Jurkat, Clone E6-1 (cell line): ENCODE measurements around the gene MSRB1. TPM values are rescaled to one million over a fixed set of nuclear protein-coding genes. Genes with fewer than 3 reads are reported as not detected.
A peak's percentile ranks its signal among the peaks of the same experiment; 100 is the strongest.

ENCODE experiments used
- DNase-seq: peaks from one replicate; pipeline ENCODE4 v3.0.0-alpha.2; 2011; ENCODE audit warnings: low read depth, low spot score
- H3K4me3 ChIP-seq: 2 replicates; pipeline ENCODE4 v1.5.1; 2011; ENCODE audit warnings: mild to moderate bottlenecking, low read length, control low read depth, moderate library complexity
- polyA plus RNA-seq: library from polyadenylated mRNA; unstranded; fragments of >200 nt; gene quantifications from one replicate; pipeline ENCODE4 v1.2.1, GENCODE V29; 2012; ENCODE audit warnings: missing spikeins; ENCODE audit not compliant: insufficient read length, insufficient read depth

MSRB1 gene
- 43.8 TPM for polyA plus RNA-seq

- peak; percentile 95 for DNase-seq
- peak within 1 kb of the TSS; percentile 58 for H3K4me3 ChIP-seq
Measured at GRCh38 chr16:1942810-1943726, at the start of gene MSRB1. MSRB1 (minus strand) TSS chr16:1943199; CDS start chr16:1943156, 43 bp downstream.

GRCh38 chr16:1991948-1992703 lies 49.1 kb upstream of the MSRB1 start:
- H3K4me3 ChIP-seq = peak overlapping the region; percentile 29
- DNase-seq = peak; percentile 78

GRCh38 chr16:1991588-1991947 lies 48.6 kb upstream of the MSRB1 start:
- no peak for DNase-seq
- peak overlapping the region; percentile 29; the same call in 1 of the 2 replicates for H3K4me3 ChIP-seq

- DNase-seq = no peak
- H3K4me3 ChIP-seq = no peak overlapping the region
Measured at GRCh38 chr16:1991135-1991551, 48.1 kb upstream of the MSRB1 start.

GRCh38 chr16:1990351-1991134 lies 47.5 kb upstream of the MSRB1 start:
- no peak overlapping the region for H3K4me3 ChIP-seq
- no peak for DNase-seq

- H3K4me3 ChIP-seq = no peak overlapping the region
- no peak for DNase-seq
Measured at GRCh38 chr16:1990101-1990350, 47.0 kb upstream of the MSRB1 start.

GRCh38 chr16:1989209-1990100 lies 46.5 kb upstream of the MSRB1 start, which contains the start of gene SYNGR3:
SYNGR3 (plus strand) TSS chr16:1989970; CDS start chr16:1990103, 133 bp downstream.
- no peak within 1 kb of the TSS for H3K4me3 ChIP-seq
- DNase-seq = no peak

- no peak for DNase-seq
- no peak overlapping the region for H3K4me3 ChIP-seq
Measured at GRCh38 chr16:1987198-1987597, 44.2 kb upstream of the MSRB1 start.

- H3K4me3 ChIP-seq = no peak overlapping the region
- DNase-seq = no peak
Measured at GRCh38 chr16:1985466-1986150, 42.6 kb upstream of the MSRB1 start.

GRCh38 chr16:1984347-1985225 lies 41.6 kb upstream of the MSRB1 start:
- H3K4me3 ChIP-seq = peak overlapping the region; percentile 66
- DNase-seq = no peak

- H3K4me3 ChIP-seq = peak within 1 kb of the TSS; percentile 66
- DNase-seq = peak; percentile 35
Measured at GRCh38 chr16:1983544-1984346, 40.7 kb upstream of the MSRB1 start, which contains the start of gene GFER. GFER (plus strand) TSS chr16:1984193; CDS start chr16:1984219, 26 bp downstream.

- no peak for DNase-seq
- peak overlapping the region; percentile 66 for H3K4me3 ChIP-seq
Measured at GRCh38 chr16:1982991-1983543, 40.1 kb upstream of the MSRB1 start.

GRCh38 chr16:1982013-1982433 lies 39.0 kb upstream of the MSRB1 start:
- no peak overlapping the region for H3K4me3 ChIP-seq
- DNase-seq = no peak

GRCh38 chr16:1981398-1981836 lies 38.4 kb upstream of the MSRB1 start, which contains the start of gene NOXO1:
NOXO1 (minus strand) TSS chr16:1981469; CDS start chr16:1981179, 290 bp downstream.
- H3K4me3 ChIP-seq = no peak within 1 kb of the TSS
- DNase-seq = no peak

- no peak overlapping the region for H3K4me3 ChIP-seq
- DNase-seq = no peak
Measured at GRCh38 chr16:1980770-1981087, 37.7 kb upstream of the MSRB1 start.
